Measurements from ENCODE around the gene OR10G8.

DNA sequence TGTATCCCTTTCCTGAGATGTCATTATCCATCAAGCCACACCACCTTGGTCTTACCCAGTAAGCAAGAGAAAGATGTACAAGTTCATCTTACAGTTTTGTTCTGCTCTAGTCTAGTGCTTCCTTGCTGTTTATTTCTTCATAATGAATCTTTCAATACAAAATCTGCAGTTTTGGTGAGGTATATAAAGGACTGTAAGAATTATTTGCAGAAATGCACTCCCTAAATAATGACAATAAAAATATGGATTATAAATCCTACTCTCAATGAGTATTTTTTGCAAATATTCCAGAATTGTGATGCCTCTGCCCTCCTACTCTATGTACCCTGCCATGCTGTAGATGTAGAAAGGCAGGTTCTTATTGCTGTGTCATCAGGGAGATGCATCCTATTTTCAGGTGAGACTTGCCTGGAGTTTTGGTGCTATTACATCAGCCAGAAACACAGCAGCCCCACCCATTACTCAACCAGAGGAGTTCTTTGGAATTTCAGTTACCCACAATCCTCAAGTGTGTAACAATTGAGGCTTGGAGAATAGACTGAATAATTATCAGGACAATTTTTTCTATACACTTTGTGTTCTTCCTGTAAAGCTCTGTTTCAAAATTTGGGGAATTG is 48.8 kb upstream of the OR10G8 start, which contains the start of gene OR10S1:
- TF ChIP-seq SUZ12 (IDR thresholded peaks at IDR 0.05; ENCODE audit: extremely low read depth, insufficient read depth, insufficient read length) = no peak
- TF ChIP-seq YY1 (IDR thresholded peaks at IDR 0.05; ENCODE audit: insufficient read depth, insufficient read length) = no peak
